ENCODE results near the gene CPEB1. TPM values are rescaled to one million over a fixed set of nuclear protein-coding genes. Genes with fewer than 3 reads are reported as not detected.
"Not testable (repeated sequence)": the region's sequence is repeated elsewhere in the genome, so short reads cannot be mapped to it uniquely, and the experiment has no call there.

The CPEB1 gene
- polyA plus RNA-seq, 2 of the 4 experiments (the other 2 are of a cell fraction): 2.7 to 7.0 TPM

GRCh38 chr15:82530606-82531379 lies 116.4 kb downstream of the CPEB1 start:
- 12% methylated on average over 10 of the region's 10 CpGs for WGBS (ENCODE audit: missing lambda C conversion rate)
- TF ChIP-seq ESRRA (IDR thresholded peaks at IDR 0.05; ENCODE audit: borderline replicate concordance, low read length): no peak
- no peak for TF ChIP-seq MAFK (IDR thresholded peaks at IDR 0.05; ENCODE audit: partially characterized antibody)
- peak; percentile 80 for TF ChIP-seq SMC3 (IDR thresholded peaks at IDR 0.05)
- TF ChIP-seq CBX2 (IDR thresholded peaks at IDR 0.05; ENCODE audit: borderline replicate concordance, low read depth): no peak
- peak; percentile 98 for TF ChIP-seq CTCF (IDR thresholded peaks at IDR 0.05)
- TF ChIP-seq MAX (IDR thresholded peaks at IDR 0.05): peak; percentile 22; the same call in 1 of the 2 replicates
- TF ChIP-seq RAD21 (conservative IDR thresholded peaks at IDR 0.05 in 1 of 2, IDR thresholded peaks at IDR 0.05 in 1 of 2): peak; percentile 28 to 62
- 0 out of 5 replicates have a peak, but pooled peaks of 1 of the 2 experiments have one; percentile 36 for TF ChIP-seq JUN (IDR thresholded peaks at IDR 0.05)
- H3K9me3 ChIP-seq: no peaks in the 10 kb centered on the region
- peak overlapping the region; percentile 81 for H3K4me2 ChIP-seq
- peaks cover 4% of the 10 kb centered on the region; the same call in 1 of the 3 replicates for H3K4me1 ChIP-seq
- ATAC-seq (peak; percentile 77 to 81), DNase-seq (ENCODE audit: low read depth in 1 of 2, low spot score in 1 of 2) (peak; percentile 80 to 86), FAIRE-seq (no peak)
- ChIA-PET CTCF (interaction anchor here (0.5 to 5.9 kb wide), 26 partner anchors 10 to 1913 kb away, joined by 3 to 108 read pairs (median 3); partner anchors contain the start of genes RPS17 and WHAMM), POLR2A (interaction anchor here (0.6 to 3.0 kb wide), 3 partner anchors 9 to 472 kb away, joined by 3 to 52 read pairs (median 4); partner anchors contain the start of gene RPS17)
- no peak overlapping the region for H3K4me3 ChIP-seq
- H3K27ac ChIP-seq: peak overlapping the region in 1 of 2 experiments; percentile 66; a peak in 3 of 6 replicates

- 68% methylated on average over 3 of the region's 3 CpGs for WGBS (ENCODE audit: missing lambda C conversion rate)
- no peak for FAIRE-seq
These were observed 117.2 kb downstream of the CPEB1 start for GRCh38 chr15:82530006-82530405.

GRCh38 chr15:82513587-82513986 lies 133.6 kb downstream of the CPEB1 start:
- H3K4me1 ChIP-seq; H3K4me3 ChIP-seq; DNase-seq (ENCODE audit: low read depth in 1 of 2, low spot score in 1 of 2); H3K4me2 ChIP-seq; CTCF ChIA-PET; FAIRE-seq; H3K9me3 ChIP-seq; ATAC-seq; POLR2A ChIA-PET; H3K27ac ChIP-seq: not testable (repeated sequence)
- no CpG with 5 or more reads among the region's 48 CpGs for WGBS (ENCODE audit: missing lambda C conversion rate)

More at GRCh38 chr15:82530006-82530405, 117.2 kb downstream of the CPEB1 start:
- TF ChIP-seq HOXB5 (CRISPR knock-in tag; IDR thresholded peaks at IDR 0.05) (no peak), CEBPB (IDR thresholded peaks at IDR 0.05) (no peak), NFE2L2 (conservative IDR thresholded peaks at IDR 0.05; ENCODE audit: low read length) (no peak), SREBF2 (IDR thresholded peaks at IDR 0.05) (no peak), HEYL (CRISPR knock-in tag; IDR thresholded peaks at IDR 0.05) (no peak), E2F6 (IDR thresholded peaks at IDR 0.05; ENCODE audit: borderline replicate concordance, low read depth) (no peak), SMC3 (IDR thresholded peaks at IDR 0.05) (no peak), MAZ (IDR thresholded peaks at IDR 0.05; ENCODE audit: borderline replicate concordance, low read depth, low read length) (no peak), JUN (IDR thresholded peaks at IDR 0.05) (no peak), ZSCAN20 (CRISPR knock-in tag; IDR thresholded peaks at IDR 0.05) (no peak), GATA3 (IDR thresholded peaks at IDR 0.05; ENCODE audit: borderline replicate concordance) (no peak), HMGXB4 (CRISPR knock-in tag; IDR thresholded peaks at IDR 0.05; ENCODE audit: borderline replicate concordance) (no peak), HOXB13 (CRISPR knock-in tag; IDR thresholded peaks at IDR 0.05; ENCODE audit: low read depth) (no peak), RAD21 (conservative IDR thresholded peaks at IDR 0.05 in 1 of 2, IDR thresholded peaks at IDR 0.05 in 1 of 2) (no peak)
- no peak for DNase-seq (ENCODE audit: low read depth in 1 of 2, low spot score in 1 of 2)
- no peak overlapping the region for H3K27ac ChIP-seq
- ChIA-PET POLR2A (interaction anchor here (1.3 to 3.0 kb wide), 2 partner anchors 10 to 473 kb away, joined by 4 to 52 read pairs; partner anchors contain the start of gene RPS17), CTCF (interaction anchor here (1.2 to 5.9 kb wide), 11 partner anchors 11 to 1122 kb away, joined by 3 to 108 read pairs (median 4); partner anchors contain the start of genes RPS17 and WHAMM)
- no peaks in the 10 kb centered on the region for H3K9me3 ChIP-seq
- ATAC-seq: no peak
- no peak overlapping the region for H3K4me3 ChIP-seq
- H3K4me2 ChIP-seq: no peak overlapping the region
- peaks cover 4% of the 10 kb centered on the region; the same call in 1 of the 3 replicates for H3K4me1 ChIP-seq

GRCh38 chr15:82507693-82508092 lies 139.5 kb downstream of the CPEB1 start:
- H3K4me1 ChIP-seq; DNase-seq (ENCODE audit: low read depth in 1 of 2, low spot score in 1 of 2); H3K9me3 ChIP-seq; CTCF ChIA-PET; H3K4me3 ChIP-seq; H3K27ac ChIP-seq; POLR2A ChIA-PET; ATAC-seq; FAIRE-seq; H3K4me2 ChIP-seq: not testable (repeated sequence)
- WGBS (ENCODE audit: missing lambda C conversion rate): 92% methylated on average over 4 of the region's 4 CpGs

GRCh38 chr15:82507087-82507486 lies 140.1 kb downstream of the CPEB1 start:
- CTCF ChIA-PET; POLR2A ChIA-PET; H3K4me3 ChIP-seq; ATAC-seq; H3K4me2 ChIP-seq; DNase-seq (ENCODE audit: low read depth in 1 of 2, low spot score in 1 of 2); H3K27ac ChIP-seq; FAIRE-seq; H3K4me1 ChIP-seq; H3K9me3 ChIP-seq: not testable (repeated sequence)
- 74% methylated on average over 1 of the region's 1 CpG for WGBS (ENCODE audit: missing lambda C conversion rate)

Data from A549 (cell line).